ENCODE data around the gene HAUS8.

- TF ChIP-seq CTCF (conservative IDR thresholded peaks at IDR 0.05; ENCODE audit: low read depth, low read length) (no peak), EZH2 (IDR thresholded peaks at IDR 0.05; ENCODE audit: borderline replicate concordance, low read depth, low read length, poor library complexity, severe bottlenecking) (no peak)
These were observed 4.6 kb upstream of the HAUS8 start for GRCh38 chr19:17079710-17080439.

All from A673 (cell line).